Small intestine (tissue), 7 donors: ENCODE measurements around the gene TASP1. TPM values are rescaled to one million over a fixed set of nuclear protein-coding genes. Genes with fewer than 3 reads are reported as not detected.

Source experiments
- DNase-seq, 2 donors: peaks; one replicate each; pipeline versions ENCODE4 v3.0.0 to v3.0.0-alpha.2; 2013
- FAIRE-seq: peaks from 2 replicates; lab custom pipeline; 2012; peaks lifted over from hg19 to GRCh38; lab: Jason Lieb, UNC
- H3K27ac ChIP-seq, 3 donors: one replicate each; pipeline ENCODE4 v1.5.1; 2013; ENCODE audit warnings: low read length in 2 of 3, mild to moderate bottlenecking in 2 of 3, control low read depth in 1 of 3, inconsistent platforms in 1 of 3, low read depth in 1 of 3, moderate library complexity in 1 of 3
- H3K27me3 ChIP-seq, 3 donors: one replicate each; pipeline ENCODE4 v1.6.1; 2013; ENCODE audit warnings: low read length in 3 of 3, inconsistent platforms in 1 of 3; ENCODE audit not compliant: control insufficient read depth in 3 of 3, insufficient read depth in 3 of 3
- H3K36me3 ChIP-seq, 3 donors: one replicate each; pipeline ENCODE4 v1.6.1; 2013; ENCODE audit warnings: low read length in 3 of 3, inconsistent platforms in 1 of 3, low read depth in 1 of 3, mild to moderate bottlenecking in 1 of 3, moderate library complexity in 1 of 3; ENCODE audit not compliant: control insufficient read depth in 3 of 3, insufficient read depth in 2 of 3
- H3K4me1 ChIP-seq, 3 donors: one replicate each; pipeline ENCODE4 v1.6.1; 2013; ENCODE audit warnings: low read length in 2 of 3, inconsistent platforms in 1 of 3, low read depth in 1 of 3, mild to moderate bottlenecking in 1 of 3, moderate library complexity in 1 of 3; ENCODE audit not compliant: control insufficient read depth in 3 of 3, insufficient read depth in 2 of 3
- H3K4me3 ChIP-seq, 3 donors: one replicate each; pipeline ENCODE4 v1.5.1; 2013; ENCODE audit warnings: low read length in 3 of 3, control low read depth in 1 of 3, inconsistent platforms in 1 of 3, low read depth in 1 of 3, mild to moderate bottlenecking in 1 of 3, moderate library complexity in 1 of 3
- H3K9me3 ChIP-seq, 2 donors: one replicate each; pipeline ENCODE4 v1.6.1; 2013; ENCODE audit warnings: low read depth in 1 of 2, low read length in 1 of 2; ENCODE audit not compliant: control insufficient read depth in 2 of 2, insufficient read depth in 1 of 2
- WGBS, 3 donors: extraction: QIAGEN DNeasy Blood & Tissue Kit; methylation state at CpG; one replicate each; pipeline ENCODE4 v1.1.7; 2013; 5-methylcytosine and 5-hydroxymethylcytosine counted together
- polyA plus RNA-seq, 4 donors: library from polyadenylated mRNA; stranded (reverse) in 3 of 4; unstranded in 1 of 4; fragments of 200-250 nt in 3 of 4; fragments of 120-200 nt in 1 of 4; gene quantifications; one replicate each; pipeline versions ENCODE4 v1.2.1 to v1.2.3, GENCODE V29; 2013
- donor health status: healthy with polysubstance abuse.
- donor health status: control.
- donor health status: control.
- donor health status: Bipolar disorder and iron deficiency.
- donor health status: healthy.

Gene TASP1
- polyA plus RNA-seq, 4 donors = 3.0 to 13.3 (median 5.6) TPM

DNA sequence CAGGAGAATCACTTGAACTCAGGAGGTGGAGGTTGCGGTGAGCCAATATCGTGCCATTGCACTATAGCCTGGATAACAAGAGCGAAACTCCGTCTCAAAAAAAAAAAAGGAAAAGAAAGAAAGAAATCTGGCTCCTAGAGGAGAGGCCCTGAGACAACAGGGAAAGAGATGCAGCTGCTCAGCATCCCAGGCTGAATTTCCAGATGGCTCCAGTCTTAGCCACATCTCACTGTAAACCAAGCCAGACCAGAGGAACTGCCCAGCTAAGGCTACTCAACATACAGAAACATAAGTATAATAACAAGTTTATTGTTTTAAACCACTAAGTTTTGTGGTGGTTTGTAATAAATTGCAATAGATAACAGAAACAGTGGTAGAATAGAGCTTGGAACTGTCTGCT lies 38.5 kb upstream of the TASP1 start:
- peaks cover 0 to 8% of the 10 kb centered on the region in 2 donors for H3K9me3 ChIP-seq

GRCh38 chr20:13676682-13677081 lies 38.0 kb upstream of the TASP1 start:
- WGBS, 3 donors = 92 to 97% (median 93%) methylated on average over 3 of the region's 3 CpGs
- no peaks in the 10 kb centered on the region for H3K4me1 ChIP-seq
- H3K27me3 ChIP-seq = no peaks in the 10 kb centered on the region
- DNase-seq (no peak), FAIRE-seq (no peak)
- no peaks in the 10 kb centered on the region for H3K36me3 ChIP-seq
- peaks cover 0 to 8% of the 10 kb centered on the region in 2 donors for H3K9me3 ChIP-seq
- H3K27ac ChIP-seq = no peak overlapping the region
- H3K4me3 ChIP-seq = no peak overlapping the region

More for the DNA sequence above, 38.5 kb upstream of the TASP1 start:
- Histone ChIP-seq H3K27me3 (no peaks in the 10 kb centered on the region), H3K4me1 (no peaks in the 10 kb centered on the region), H3K4me3 (no peak overlapping the region), H3K36me3 (no peaks in the 10 kb centered on the region), H3K27ac (no peak overlapping the region)
- no peak for FAIRE-seq
- whole genome bisulfite sequencing, 3 donors = 75 to 95% (median 87%) methylated on average over 4 of the region's 4 CpGs
- DNase-seq = no peak

- WGBS, 3 donors = 64 to 68% (median 65%) methylated on average over 3 of the region's 3 CpGs
These were observed 34.0 kb upstream of the TASP1 start for GRCh38 chr20:13672690-13673089.

GRCh38 chr20:13671916-13672378 lies 33.2 kb upstream of the TASP1 start:
- H3K9me3 ChIP-seq = no peaks in the 10 kb centered on the region
- H3K4me1 ChIP-seq = no peaks in the 10 kb centered on the region
- H3K36me3 ChIP-seq = no peaks in the 10 kb centered on the region
- WGBS, 3 donors = 32 to 53% (median 39%) methylated on average over 1 of the region's 1 CpG
- DNase-seq (no peak), FAIRE-seq (no peak)
- H3K27me3 ChIP-seq = no peaks in the 10 kb centered on the region
- H3K4me3 ChIP-seq = no peak overlapping the region
- no peak overlapping the region for H3K27ac ChIP-seq

More at GRCh38 chr20:13672690-13673089, 34.0 kb upstream of the TASP1 start:
- H3K9me3 ChIP-seq = no peaks in the 10 kb centered on the region
- no peak for DNase-seq
- no peaks in the 10 kb centered on the region for H3K36me3 ChIP-seq
- H3K27ac ChIP-seq = no peak overlapping the region
- H3K4me3 ChIP-seq = no peak overlapping the region
- no peaks in the 10 kb centered on the region for H3K4me1 ChIP-seq
- no peak for FAIRE-seq
- no peaks in the 10 kb centered on the region for H3K27me3 ChIP-seq

- no peaks in the 10 kb centered on the region for H3K4me1 ChIP-seq
- H3K4me3 ChIP-seq = no peak overlapping the region
- no peak overlapping the region for H3K27ac ChIP-seq
- FAIRE-seq (no peak), DNase-seq (no peak)
- no peaks in the 10 kb centered on the region for H3K27me3 ChIP-seq
- no peaks in the 10 kb centered on the region for H3K36me3 ChIP-seq
- 60 to 72% (median 69%) methylated on average over 2 of the region's 2 CpGs for WGBS, 3 donors
- no peaks in the 10 kb centered on the region for H3K9me3 ChIP-seq
These were observed 32.8 kb upstream of the TASP1 start for GRCh38 chr20:13671512-13671911.

DNA sequence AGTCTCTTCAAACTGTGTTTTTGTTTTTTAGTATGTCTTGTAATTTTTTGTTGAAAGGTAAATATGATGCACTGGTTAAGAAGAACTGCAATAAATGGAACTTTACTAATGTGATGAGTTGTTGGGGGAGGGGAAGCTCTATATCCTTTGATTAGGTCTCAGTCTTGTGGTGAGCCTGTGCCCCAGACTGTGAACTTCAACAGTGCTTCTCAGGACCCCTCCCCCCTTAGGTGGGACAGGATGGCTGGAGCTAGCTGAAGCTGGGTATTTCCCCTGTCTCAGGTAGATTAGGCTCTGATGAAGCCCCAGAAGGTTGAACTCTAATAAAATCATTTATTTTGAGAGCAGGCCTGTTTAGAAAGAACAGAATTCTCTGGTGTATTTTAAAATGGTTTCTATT lies 31.4 kb upstream of the TASP1 start:
- Histone ChIP-seq H3K9me3 (no peaks in the 10 kb centered on the region), H3K36me3 (no peaks in the 10 kb centered on the region), H3K27ac (no peak overlapping the region), H3K4me3 (no peak overlapping the region), H3K4me1 (no peaks in the 10 kb centered on the region), H3K27me3 (no peaks in the 10 kb centered on the region)
- FAIRE-seq = no peak
- no peak for DNase-seq

- H3K4me3 ChIP-seq = no peak overlapping the region
- no peaks in the 10 kb centered on the region for H3K9me3 ChIP-seq
- no peak overlapping the region for H3K27ac ChIP-seq
- no peaks in the 10 kb centered on the region for H3K36me3 ChIP-seq
- H3K4me1 ChIP-seq = no peaks in the 10 kb centered on the region
- H3K27me3 ChIP-seq = no peaks in the 10 kb centered on the region
- no peak for FAIRE-seq
- WGBS, 3 donors = 55 to 77% (median 71%) methylated on average over 7 of the region's 7 CpGs
- DNase-seq = no peak
These were observed 27.1 kb upstream of the TASP1 start for GRCh38 chr20:13665709-13666395.

- Histone ChIP-seq H3K4me1 (no peaks in the 10 kb centered on the region), H3K27me3 (no peaks in the 10 kb centered on the region), H3K4me3 (no peak overlapping the region), H3K36me3 (no peaks in the 10 kb centered on the region), H3K27ac (no peak overlapping the region), H3K9me3 (no peaks in the 10 kb centered on the region)
- FAIRE-seq (no peak), DNase-seq (no peak)
- WGBS, 3 donors = 62 to 76% (median 66%) methylated on average over 11 of the region's 11 CpGs
These were observed 22.4 kb upstream of the TASP1 start for GRCh38 chr20:13661070-13661685.
